HG03442 (cell line): ENCODE measurements around the gene BCL11B.
"Not testable (repeated sequence)": the region's sequence is repeated elsewhere in the genome, so short reads cannot be mapped to it uniquely, and the experiment has no call there.

Experiments
- ATAC-seq: cut with Tn5 transposase; IDR thresholded peaks from one replicate; pipeline ENCODE4 v1.9.1; 2021; ENCODE audit warnings: mild to moderate bottlenecking, moderate library complexity; ENCODE audit not compliant: unreplicated experiment

Gene BCL11B

DNA sequence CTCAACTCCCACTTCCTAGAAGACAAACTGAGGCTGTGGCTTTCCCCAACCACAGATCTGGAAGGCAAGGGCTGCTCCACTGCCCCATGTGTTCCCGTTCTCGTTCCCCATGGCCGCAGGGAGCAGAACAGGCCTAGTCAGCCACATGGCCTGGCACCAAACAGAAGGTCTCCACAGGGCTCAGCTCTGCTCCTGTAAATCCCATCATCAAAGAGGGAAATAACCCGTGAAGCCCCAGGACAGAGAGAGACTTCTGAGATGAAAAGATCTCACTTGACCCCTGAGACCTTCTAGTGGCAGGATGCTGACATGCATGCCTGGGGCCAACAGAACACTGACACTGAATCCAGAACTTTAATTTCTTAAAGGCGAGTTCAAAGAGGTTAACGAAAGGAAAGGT, 68.9 kb downstream of the BCL11B start:
- no peak for ATAC-seq

DNA sequence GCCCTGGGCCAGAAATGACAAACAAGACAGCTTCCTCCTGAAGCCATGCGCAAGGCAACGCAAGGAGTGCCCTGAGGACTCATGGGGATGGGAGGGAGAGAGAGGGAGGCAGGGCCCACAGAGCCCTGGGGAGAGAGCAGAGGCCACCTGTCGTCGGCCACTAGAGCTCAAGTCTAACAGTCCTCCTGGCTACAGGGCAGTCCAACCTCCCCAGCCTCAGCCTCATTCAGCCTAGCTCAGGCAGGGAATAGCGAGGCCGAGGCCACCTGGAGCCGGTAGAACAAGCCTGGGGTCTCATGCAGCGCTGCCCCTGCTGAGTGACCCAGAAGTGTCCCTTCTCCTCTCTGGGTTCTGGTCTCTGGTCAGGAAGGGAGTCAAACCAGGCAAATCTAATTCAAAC, 69.5 kb downstream of the BCL11B start:
- ATAC-seq: no peak

DNA sequence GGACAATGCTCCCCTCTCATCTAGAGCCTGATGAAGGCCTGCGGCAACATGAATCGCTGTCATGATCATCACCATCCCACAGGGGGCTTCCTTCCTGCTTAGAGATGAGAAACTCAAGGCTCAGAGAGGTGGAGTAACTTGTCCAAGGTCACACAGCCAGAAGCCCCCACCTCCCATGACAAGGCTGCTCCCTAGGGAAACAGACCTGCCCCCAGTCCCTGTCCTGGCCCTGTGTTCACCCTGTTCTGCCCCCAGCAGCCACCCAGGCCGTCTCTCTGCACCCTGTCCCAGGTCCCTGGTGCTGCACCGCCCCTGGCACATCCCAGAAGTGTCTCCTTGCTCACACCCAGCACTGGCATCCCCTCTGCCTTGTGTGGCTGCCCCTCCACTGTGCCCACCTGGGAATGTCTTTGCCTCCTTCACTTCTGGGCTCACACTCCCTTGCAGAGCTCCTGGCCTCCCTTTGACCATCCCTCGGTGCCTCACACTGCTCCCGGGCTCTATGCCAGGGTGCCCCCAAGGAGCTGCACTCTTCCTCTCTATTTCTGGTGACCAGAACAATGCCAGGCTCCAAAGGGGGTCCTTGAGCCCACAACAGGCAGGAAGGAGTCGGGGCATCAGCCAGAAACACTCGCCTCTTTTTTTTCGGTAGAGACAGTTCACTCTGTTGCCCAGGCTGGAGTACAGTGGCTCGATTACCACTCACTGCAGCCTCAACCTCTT, 70.5 kb downstream of the BCL11B start:
- no peak for ATAC-seq

DNA sequence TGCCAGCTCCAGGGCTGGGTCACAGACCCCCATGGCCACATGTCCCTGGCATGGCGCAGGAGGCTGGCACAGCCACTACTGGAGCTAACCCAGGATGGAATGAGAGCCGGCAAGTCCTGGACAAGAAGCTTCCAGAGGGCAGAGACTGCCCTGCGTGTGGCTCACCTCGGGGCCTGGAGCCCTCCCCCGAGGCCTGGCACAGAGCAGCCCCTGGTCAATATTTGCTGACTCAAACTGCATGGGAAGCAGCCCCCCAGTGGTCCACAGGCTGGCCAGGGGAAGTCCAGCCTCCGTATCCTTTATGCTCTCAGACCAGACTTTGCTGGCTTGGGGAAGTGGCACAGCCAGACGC, 71.4 kb downstream of the BCL11B start:
- ATAC-seq: no peak

DNA sequence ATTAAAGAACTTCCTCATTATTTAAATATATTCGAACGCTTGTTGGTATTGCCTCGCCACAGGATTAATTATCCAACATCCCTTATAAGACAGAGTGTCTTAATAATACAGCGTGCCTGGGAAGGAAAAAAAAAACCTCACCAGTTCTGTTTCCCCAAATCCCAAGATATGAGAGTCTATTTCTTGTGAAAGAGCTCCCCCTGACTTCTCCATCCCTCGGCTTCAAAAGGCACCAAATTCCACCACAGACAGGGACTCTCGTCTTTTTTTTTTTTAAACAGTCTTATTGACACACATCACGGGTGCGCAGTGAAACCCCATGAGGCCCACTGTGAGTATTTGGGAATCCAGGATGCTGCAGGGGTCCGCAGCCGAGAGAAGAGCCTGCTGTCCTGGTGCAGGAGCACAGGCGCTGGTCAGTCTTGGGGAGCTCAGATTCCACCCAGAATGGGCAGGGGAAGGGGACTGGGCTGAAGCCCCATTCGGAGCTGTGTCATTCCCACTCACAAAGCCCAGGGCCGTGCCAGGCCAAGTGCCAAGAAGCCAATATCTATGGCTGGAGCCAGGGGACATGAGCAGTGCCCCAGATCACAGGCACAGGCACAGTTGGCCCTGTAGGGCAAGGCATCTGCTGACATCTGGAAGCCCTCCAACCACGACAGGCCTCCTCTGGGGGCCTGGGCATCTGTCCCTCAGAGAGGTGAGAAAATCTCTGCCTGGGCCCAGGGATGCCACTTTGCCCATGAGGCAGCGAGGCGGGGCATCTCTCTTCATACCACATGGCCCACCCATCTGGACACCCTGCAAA, 71.9 kb downstream of the BCL11B start:
- ATAC-seq: no peak

DNA sequence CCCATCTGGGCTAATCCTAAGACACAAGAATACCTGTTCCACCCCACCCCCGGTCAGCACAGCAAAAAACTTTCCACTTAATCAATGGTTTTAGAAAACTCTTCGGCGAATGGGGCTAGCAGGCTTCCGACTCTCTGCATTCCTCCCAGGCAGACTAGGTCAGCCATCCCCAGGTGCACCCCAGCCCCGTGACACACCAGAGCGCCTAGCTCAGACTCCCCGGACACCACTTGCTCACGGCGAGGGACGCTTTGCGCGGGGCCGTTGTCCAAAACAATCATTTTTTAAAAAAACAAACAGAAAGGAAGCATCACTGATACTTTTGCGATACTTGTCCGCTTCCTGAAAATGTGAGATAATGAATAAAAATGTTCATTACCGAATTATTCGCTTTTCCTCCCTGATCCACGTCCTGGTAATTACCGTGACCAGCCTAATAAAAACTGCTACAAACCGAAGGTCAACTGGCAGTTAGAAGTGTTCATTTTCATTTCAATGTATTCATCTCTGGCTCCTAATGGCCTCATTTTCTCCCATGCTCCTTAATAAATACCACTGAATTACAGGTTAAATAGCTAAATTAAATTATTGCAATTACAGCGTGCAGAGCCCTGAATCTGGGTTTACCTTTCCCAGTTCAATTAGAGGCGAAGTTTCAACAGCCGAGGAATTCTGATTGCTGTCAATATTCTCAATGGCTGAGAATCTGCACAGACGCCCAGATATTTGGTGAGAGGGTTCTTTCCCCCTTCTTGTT, 73.1 kb downstream of the BCL11B start:
- no peak for ATAC-seq

DNA sequence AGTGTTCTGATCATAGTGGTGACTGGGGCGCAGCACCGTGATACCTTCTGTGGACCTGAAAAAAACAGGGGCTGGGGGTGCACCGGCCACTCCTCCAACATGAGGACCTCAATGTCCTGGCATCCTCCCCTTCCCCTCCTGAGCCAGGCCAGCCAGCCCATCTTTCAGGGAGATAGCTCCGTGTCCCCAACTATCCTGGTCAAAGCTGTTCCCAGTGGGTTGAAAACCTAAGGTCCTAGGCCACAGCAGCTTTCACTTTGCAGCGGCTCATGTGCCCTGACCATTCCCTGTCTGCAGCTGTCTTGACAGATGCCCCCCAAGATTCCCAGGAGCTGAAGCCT, 75.7 kb downstream of the BCL11B start:
- ATAC-seq: no peak

DNA sequence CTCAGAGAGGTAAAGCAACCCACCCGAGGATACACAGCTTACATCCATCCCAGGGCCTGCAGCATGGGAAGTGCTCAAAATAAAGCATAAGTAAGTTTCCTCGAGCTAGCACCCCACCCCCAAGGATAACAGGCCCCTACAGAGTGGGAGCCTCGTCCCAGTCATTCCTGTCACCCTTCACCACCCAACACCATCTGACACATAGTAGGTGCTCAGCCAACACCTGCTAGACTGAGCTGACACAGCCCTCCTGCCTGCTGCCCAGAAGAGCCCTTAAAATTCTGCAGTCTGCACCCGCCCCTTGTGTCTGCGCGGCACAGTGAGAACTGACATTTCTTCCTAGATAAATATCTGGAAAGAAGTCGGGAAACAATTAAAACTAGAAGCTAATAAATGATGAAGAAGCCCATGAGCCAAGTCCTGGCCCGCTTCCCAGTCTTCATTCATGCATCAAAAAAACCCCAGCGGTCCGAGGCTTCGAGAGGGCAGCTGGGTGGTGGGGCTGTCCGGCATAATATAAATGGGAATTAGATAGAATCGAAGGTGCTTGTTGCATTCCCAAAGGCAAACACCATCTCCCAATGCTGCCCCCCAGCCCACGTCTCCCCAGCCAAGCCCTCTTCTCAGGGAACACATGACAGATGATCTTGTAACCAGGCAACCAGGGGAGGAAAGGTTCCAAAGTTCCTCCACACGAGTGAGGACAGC, 76.2 kb downstream of the BCL11B start:
- no peak for ATAC-seq

DNA sequence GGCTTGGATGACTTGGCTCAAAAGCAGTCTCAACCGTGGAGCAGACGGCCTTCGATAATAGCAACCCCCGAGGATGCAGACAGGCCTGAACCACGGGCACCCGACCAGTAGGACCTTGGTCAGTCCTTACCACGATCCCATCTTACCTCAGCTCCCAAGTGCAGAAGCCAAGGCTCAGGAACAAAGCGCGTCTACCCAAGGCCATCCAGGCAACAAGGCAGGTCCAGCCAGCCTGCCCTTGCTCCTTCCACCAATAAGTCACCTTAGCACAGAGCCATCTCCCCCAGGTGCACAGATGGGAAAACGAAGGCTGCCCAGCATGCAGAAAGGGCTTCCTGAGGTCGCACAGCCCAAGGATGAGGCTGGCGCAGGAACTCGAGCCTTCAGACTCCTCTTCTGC, 77.3 kb downstream of the BCL11B start:
- ATAC-seq: no peak

DNA sequence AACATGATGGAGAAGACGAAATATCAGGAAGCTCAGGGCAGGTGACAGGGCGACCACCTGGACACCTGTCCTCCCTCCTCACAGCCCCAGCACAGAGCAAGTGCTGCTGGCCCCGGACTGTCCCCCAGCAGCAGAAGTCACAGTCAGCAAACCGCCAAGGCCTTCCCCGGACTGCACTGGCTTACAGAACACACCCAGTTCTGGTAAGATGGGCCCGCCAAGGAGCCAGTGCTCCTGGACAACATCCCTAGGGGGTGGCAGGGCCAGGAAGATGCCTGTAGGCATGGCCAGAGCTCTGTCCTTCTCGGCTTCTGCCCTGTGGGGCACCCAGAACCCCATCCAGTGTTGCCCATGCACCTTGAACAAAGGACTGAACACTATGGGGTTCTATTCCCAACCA, 77.9 kb downstream of the BCL11B start:
- no peak for ATAC-seq

DNA sequence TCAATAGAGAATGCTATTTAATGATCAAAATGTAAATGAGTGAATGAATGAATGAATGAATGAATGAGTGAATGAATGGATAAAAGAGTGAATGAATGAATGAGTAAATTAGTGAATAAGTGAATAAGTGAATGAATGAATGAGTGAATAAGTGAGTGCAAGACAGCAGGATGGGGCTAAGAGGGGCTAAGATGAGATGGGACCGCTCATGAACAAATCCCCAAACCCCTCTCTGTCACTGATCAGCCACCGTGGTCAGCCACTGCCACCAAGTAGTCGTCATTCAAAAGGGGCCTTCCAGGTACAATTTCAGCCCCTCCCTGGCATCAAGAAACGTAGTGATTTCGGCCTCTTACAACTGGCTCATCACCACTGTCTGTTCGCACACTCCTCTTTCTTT, 79.2 kb downstream of the BCL11B start:
- no peak for ATAC-seq

DNA sequence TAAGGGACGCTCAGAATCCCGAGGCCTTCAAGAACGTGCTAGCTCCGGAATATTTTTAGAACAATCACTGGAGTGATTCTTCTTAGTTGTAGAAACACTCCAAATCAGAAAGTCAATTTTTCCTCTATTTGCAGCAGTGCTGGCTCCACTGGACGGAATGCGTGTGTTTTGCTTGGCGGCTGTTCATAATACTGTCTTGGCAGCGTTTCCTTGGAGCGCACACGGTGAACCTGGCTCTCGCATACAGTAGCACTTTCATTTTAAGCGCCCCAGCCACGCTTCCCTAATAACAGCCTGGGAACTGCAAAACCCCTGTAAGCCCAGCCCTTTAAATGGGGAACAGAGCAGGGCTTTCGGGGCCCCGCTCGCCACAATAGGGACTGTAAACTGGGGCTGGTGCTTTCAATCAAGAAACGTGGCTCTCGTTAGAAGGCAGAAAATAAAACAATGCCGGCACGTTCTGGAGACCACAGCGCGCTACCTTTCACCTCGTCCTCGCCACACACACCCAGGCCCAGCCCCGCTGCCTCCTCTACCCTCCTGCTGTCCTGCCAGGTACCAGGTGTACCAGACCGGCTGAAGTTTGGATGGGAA, 79.9 kb downstream of the BCL11B start:
- no peak for ATAC-seq

DNA sequence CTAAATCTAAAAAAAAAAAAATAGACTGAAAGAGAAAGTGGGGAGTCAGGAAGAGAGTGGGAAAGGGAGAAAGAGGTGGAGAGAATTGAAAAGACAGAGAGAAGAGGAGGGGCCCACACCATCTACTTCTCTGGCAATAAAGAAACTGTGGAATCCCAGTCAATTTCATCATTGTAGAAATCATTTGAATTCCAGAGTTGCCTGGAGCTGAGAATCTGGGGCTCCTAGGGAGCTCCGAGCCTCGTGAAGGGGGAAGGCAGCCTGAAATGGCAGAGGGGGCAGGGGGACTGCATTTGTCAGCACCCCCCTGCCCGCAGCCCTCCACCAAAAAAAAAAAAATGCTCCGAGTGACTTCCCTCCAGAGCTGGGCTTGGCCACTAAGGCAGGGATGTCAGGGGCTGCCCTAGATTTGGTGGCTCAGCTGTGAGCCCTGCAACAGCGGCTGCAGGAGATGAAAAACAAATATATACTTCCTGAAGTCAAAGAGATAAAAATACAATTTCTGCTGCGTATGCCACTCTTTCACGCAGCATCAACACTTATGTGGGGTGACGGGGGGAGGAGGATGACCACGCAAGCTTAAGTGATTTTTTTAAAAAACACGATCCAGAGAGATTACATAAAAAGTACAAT, 80.5 kb downstream of the BCL11B start:
- no peak for ATAC-seq

DNA sequence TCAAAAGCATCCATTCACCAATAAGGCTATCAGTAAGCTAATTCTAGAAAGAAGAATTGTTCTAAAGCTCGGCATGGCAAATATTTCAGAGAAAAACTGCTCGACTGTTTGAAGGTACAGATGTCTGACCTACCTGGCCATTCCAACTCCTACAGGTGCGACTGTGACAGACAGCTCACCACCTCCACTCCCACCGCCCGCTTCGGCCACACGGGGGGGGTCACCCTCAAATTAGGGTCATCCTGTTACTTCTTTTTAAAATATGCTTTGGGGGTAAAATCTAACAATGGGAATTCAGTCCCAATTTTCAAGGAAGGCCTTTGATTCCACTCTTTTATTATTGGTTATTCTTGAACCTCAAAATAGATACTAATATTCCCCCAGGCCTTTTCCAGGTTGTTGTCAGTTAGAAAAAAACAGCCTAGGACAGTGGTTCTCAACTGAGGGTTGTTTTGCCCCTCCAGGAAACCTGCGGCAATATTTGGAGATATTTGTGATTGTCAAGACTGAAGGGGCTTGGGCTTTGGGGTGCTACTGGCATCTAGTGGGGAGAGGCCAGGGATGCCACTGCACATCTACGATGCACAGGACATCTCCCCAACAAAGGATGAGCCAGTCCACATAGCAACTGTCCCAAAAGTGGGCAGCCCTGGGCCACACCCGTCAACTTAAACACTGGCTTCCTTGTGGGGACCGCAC, 81.2 kb downstream of the BCL11B start:
- no peak for ATAC-seq

DNA sequence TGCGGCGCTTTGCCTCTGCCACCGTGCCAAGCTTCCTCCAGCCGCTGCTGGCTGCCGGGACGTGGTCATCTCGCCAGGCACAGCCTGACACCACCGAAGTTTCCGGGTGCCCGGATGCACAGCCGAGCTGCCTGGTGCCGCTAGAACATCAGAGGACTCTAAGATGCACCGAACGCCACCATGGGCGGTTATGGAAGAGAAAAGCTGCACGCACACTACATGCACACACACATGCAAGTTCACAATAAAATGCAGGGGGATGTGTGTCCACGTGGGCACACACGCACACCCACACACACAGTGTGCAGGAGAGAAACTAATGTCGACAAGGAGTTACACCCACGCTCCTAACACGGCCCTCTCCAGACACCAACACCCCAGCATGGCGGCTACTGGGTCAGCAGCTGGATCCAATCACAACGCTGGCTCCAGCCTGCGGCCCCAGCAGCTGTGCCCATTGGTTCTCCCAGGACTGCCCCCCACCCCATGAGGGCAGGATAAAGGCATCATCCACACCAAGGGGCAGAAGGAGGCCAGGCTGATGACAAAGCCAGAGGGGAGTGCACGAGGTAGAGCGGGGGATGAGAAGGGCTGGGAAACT, 82.7 kb downstream of the BCL11B start:
- ATAC-seq: no peak

DNA sequence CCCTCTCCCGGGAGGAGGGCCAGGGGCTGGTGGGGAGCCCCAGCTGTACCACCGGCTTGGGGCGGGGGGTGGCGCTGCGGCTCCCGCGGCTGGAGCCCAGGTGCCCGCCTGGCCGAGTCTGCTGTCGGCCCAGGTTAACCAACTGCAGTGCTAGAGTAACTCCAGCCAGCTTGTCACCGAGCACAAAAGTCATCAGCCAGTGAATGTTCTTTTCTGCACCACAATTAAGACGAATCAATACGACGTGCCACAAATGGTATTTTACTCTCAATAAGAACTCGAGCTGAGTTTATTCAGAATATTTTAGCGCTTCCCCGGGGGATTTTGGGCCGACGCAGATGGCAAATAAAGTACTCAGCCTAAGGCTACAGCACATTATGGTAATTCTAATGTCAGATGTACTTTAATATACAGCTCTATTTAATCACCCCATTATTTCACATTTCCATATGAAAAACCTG, 83.2 kb downstream of the BCL11B start:
- ATAC-seq: no peak

DNA sequence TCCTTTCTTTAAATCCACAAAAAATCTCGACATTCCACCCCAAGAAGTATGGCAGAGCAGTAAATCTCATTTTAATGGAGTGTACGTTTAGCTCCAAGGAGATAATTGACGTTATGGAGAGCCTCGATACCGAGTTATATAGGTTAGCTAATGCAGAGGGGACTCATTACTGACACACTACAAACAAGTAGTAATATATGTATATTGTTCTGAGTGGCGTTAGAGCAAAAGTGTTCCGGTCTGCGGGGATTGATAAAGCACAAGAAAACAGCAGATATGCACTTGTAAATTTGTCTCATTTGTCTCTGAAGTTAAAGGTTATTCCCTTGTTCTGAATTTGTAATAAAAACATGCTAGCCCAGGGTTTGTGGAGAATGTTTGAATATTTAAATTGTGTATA, 84.1 kb downstream of the BCL11B start:
- no peak for ATAC-seq

DNA sequence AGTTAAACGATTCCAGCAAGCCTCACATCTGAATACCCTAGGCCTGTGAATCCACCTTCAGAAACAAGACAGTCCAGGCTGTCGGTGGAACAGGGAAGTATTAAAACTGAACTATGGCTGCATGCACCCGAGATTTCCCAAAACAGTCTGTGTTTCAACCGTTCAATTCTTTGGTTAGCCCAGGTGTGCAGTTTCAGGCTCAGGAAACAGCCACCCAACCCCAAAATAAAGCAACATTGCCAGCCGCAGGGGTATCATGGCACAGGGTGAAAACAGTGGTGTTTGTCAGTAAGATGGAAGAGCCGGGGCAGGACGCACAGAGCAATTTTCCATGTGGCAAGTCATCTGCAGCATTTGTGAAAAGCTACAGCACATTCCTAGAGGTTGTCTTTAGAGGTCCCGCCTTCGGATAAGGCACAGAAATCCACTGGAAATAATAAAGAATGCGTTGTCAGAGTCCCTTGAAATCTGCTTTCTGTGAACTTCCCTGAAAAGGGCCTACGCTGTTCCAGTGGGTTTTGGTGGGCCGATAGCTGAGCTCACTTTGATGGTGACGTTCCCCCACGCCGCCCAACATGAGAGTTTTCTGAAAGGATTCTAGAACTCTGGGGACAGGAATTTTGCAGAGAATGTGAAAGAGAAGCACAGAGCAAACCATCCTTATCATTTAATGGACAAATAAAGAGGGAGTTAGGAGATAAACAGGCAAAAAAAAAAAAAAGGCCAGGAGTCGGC, 84.9 kb downstream of the BCL11B start:
- ATAC-seq: no peak

DNA sequence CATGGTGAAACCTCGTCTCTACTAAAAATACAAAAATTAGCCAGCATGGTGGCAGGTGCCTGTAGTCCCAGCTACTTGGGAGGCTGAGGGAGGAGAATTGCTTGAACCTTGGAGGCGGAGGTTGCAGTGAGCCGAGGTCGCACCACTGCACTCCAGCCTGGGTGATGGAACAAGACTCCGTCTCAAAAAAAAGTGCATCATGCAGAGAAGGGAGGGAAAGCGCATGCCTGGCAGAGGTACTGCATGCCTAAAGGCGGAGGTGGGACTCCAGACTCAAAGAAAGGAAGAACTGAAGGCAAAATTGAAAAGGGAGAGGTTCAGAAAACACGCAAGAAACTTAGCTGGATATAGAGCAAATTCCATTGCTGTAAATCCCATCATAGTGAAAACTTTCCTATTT, 85.7 kb downstream of the BCL11B start:
- not testable (repeated sequence) for ATAC-seq
